DMS 273 (cell line): ENCODE data around the gene CDH4.

Source experiments
- DNase-seq: peaks from one replicate; lab custom pipeline; 2025; ENCODE audit not compliant: unreplicated experiment; lab: John Stamatoyannopoulos, UW

The CDH4 gene

DNA sequence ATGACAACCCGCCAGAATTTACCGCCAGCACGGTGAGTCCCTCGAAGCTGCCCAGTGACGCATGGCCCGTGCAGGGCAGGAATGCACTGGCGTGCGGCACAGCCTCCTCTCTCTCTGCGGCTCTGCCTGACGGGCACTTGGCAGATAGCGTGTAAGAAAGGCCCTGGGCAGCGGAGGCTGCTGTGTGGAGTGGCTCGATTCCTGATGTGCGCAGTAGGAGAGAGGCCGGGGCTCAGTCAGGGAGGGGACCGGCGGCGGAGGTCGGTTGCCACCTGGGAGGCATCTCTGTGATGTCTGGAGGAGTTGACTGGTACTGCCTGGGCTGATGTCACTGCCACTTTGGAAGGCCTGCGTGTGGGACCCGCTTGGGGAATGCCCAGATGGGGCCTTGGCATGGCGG, 643.0 kb downstream of the CDH4 start:
- DNase-seq = no peak

DNA sequence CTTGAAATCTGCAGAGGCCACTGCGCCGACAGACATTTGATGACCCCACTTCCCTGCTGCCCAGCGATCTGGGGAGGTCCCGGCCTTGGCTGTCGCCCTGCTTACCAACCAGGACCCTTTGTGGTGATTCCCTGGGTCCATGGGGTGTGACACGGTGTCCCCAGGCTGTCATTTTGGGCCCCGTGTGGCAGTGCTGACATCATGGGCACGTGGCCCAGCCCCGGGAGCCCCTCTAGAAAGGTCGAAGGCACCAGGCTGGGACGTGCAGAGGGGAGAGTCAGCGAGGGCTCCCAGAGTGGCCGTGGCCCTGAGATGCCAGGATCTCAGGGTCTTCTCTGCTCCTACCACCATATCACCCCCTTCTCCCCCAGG, 643.6 kb downstream of the CDH4 start:
- no peak for DNase-seq

DNA sequence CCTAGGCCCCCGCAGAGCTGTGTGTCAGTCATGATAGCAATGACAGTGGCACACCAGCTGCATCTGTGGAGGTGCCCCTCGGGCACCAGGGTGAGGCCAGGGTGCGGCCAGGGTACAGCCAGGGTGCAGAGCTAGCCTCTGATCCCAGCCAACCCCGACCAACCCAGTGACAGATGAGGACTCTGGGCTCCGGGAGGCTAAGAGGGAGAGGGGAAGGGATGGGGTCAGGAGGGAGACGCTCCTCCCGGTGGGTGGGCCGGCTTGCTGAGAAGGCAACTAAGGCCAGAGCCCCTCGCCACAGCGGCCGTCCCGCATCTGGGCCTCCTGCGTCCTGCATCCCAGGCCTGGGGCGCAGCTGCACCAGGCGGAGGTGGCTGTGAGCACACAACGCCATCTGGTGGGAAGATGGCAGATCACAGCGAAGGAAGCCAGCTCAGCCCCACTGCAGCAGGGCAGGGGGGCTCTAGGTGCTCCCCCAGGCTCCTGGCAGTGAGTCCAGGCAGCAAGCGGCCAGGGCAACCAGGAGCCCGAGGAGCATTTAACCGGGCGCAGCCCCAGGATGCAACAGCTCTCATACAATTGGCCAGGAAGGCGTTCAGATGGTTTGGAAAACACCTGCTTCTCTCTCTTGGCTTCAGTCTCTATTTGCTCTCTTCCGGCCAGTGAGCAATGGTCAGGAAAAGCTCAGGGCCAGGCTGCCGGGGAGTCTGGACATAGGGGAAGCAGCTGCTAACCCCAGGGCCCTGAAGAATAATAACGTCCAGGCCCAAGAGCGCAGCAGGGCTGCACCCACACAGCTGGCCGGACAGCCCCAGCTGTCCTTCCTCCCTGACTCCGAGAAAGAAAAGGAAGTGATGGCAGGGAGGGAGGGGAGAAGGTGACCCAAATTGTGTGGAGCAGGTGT, 644.2 kb downstream of the CDH4 start:
- DNase-seq = peak; percentile 72

DNA sequence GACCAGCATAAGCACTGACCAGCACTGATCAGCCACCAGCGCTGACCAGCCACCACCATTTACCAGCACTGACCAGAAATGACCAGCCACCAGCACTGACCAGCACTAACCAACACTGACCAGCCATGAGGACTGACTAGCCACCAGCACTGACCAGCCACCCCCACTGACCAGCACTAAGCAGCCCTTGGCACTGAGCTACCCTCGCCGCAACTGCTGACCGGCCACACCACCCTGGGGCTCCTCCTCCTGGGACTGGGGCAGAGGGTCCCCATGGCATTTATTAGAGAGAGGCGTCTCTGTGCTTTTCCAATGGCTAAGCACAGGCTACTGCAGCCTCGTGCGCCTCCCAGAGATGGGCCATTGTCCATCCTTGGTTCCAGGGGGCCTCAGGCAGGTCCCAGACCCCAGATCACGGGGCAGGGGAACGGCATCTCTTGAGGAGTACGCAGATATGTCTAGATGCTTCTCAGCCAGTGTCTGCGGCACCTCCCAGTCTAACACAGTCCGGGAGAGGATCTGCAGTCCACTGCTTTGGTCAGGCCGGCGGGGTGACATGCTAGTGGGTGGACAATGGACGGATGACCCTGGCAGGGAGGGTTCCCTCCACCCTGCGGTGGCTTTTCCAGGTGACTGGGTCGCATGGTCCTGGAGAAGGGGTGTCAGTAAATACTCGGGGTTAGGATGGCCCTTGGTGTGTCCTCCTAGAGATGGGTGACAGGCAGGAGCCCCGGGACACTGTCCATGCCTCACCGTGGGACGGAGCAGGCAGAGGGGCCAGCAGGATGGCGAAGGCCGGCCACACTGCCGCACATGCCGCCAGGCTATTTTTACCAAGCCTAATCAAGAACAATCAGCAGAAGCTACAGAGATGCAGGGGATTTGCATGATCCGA, 645.6 kb downstream of the CDH4 start:
- DNase-seq = no peak

DNA sequence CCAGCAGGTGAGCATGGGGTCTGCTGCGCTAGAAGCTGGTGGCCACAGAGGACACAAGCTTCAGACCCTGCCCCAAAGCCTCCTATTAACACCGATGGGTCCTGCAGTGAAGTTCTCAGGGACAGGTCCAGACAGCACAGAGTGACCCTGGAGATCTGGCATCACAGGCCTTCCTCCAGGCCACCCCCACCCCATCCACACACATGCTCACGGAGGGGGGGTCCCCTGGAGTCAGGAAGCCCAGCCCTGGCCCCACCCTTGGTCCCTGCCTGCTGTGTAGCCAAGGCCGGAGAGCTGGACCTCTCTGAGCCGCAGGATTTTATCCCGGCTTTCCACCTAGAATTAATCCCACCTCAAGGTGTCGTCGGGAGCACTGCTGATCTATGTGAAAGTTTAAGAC, 646.3 kb downstream of the CDH4 start:
- DNase-seq = no peak

DNA sequence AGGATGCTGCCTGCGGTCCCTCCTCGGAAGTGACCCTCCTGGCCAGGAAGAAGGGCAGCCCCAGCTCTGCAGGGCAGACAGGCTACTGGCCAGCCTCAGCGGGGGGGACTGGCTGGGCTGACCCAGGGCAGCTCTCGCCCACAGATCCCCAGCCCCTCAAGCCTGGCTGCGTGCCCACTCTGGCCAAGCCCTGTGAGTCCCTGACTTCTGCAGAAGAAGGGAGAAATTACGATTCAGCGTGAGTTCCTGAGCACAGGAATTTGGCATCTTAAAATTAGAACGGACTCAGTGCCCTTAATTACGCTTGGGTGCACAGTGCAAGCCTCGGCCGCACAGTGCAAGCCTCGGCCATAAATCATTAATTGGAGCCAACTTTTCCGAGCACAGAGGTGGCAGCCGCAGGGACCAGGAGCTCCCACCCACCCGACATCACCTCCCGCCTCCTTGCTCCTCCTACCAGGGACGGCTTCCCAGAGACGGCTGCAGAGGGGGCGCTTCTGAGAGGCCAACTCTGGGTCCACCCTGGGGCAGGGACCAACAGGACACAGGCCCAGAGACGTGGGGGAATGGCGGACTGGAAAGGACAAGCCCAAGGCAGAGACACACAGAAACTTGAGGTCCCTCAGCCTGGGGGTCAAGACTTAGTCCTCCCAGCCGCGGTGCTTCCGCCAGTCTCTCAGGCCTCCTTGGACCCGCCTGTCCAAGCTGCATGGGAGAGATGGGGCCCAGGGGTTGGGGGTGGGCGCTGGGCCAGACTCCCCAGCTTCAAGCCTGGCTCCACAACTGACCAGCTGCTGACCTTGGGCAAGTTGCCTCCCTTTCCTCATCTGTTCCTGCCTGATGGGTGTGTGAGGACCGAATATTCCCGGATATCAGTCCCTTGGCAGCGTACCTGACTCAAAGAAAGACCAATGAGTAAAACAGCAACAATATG, 648.2 kb downstream of the CDH4 start:
- no peak for DNase-seq

DNA sequence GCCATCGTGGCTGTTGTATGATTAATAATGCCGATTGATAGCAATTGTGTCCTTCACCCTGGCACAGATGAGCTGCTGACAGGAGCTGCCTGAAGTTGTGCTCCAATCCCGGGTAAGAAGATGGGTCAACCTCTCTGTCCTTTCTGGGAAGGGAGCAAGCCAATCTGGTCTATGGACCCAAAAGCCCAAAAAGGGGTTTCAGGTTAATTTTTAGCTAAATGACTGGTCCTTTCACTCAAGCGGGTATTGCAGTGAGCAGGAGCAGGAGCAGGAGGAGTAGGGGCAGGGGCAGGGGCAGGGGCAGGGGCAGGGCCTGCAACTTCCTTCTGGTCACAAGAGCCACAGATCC, 648.9 kb downstream of the CDH4 start:
- no peak for DNase-seq

DNA sequence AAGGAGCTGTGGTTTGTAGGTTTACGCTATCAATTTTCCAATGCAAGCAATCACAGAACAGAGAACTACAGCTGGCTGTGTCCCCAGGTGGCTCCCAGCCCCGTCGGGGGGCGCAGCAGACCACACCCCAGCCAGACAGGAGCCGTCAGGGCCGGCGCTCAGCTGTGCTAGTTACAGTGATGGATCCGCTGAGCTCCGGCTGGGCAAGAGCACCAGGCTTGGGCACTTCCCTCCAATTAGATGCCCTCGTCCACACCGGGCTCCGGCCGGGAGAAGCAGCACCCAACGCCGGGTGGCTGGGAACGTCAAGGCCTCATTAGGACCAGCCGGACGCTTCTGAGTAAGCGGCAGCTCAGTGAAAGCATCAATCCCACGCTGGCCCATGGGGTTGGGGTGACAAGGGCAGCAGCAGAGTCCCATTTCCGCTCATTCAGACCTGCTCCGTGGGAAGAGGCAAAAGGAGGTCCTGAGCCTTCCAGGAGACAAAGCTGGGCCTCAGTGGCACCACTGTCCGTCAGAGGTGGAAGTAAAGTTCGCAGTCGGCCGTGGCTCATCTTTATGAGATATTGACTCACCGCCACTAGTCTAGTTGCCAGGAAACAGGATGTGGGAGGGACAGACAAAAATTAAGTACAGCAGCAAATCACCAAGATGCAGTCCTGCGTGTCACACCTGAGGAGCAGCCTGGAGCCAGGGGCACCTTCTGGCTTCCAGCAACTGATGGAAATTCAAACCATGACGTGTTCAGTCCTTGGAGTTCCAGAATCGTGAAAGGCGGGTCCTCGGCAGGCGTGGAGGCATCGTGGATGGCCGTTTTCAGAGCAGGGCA, 649.5 kb downstream of the CDH4 start:
- no peak for DNase-seq

DNA sequence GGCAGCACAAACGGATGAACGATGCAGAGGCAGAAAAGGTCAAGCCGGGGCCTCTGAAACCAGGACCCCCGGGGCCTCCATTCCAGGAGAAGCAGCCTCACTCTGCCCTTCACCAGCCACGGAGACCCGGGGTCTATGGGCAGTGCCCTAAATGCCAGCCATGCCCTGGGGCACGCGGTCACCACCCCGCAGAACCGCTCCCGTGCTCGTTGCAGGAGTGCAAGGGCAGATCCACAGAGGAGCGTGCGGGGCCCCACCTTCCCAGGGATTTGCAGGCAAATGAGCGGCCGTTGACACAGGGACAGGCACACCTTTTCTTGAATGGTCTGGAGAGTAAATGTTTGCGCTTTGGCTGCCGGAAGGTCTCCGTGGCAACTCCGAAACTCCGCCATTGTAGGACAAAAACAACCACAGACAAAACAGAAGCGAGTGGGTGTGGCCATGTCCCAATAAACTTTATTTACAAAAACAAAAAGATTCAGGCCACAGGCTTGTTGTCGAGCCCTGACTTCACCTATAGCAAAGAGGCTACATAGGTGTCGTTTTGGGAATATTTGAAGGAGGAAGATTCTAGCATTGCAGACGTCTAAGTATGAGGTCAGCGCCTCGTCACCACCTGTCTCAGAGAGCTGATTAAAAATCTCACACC, 650.3 kb downstream of the CDH4 start:
- no peak for DNase-seq

DNA sequence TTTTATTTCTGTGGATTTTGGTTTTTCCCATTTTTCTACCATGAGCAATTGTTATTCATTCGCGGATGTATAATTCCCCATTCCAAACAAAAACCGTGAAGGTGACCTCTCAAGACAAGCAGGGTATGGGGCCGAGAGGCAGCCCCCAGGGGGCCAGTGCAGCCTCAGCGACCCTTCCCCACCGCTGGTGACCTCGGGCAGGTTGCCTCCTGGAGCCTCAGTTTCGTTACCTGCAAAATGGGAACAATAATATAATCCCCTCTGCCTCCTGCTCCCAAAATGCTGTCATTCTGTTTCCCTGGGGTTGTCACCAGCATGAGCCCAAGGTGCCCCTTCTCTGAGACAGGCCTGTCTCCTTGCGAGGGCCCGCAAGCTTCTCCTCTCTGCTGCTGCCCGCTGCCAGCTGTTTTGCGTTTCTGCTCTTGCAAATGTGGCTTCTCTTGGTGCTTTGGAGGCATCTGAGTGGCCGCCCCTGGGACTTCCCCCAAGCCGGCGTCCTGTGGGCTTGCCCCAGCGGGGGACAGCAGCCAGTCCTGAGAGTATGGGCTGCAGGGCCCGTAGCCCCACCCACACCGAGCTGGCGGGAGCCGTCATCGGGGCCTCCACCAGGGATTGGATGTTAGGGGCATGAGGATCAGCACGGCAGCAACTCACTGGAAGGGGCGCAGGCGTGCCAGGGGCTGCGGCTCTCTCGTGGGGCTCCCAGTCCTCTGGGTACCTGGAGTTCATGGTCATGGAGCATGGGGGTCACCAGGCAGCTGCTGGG, 651.7 kb downstream of the CDH4 start:
- no peak for DNase-seq

DNA sequence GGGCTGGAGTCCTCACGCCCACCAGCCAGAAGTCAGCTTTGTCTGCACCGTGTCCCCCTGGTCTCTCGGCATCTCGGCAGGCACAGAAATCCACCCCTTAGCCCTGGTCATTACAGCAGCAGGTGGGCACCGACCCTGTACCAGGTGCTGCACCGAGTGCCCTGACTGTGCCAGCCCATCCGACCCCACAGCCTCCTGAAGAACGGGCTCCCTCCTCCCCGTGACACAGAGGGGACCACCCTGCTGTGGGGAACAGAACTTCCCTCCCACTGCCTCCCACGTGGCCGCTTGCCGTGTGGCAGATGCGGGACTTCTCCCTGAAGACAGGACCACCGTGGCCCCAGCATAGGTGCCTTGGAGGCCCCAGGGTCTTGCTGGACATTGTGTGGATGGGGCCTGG, 652.4 kb downstream of the CDH4 start:
- no peak for DNase-seq

DNA sequence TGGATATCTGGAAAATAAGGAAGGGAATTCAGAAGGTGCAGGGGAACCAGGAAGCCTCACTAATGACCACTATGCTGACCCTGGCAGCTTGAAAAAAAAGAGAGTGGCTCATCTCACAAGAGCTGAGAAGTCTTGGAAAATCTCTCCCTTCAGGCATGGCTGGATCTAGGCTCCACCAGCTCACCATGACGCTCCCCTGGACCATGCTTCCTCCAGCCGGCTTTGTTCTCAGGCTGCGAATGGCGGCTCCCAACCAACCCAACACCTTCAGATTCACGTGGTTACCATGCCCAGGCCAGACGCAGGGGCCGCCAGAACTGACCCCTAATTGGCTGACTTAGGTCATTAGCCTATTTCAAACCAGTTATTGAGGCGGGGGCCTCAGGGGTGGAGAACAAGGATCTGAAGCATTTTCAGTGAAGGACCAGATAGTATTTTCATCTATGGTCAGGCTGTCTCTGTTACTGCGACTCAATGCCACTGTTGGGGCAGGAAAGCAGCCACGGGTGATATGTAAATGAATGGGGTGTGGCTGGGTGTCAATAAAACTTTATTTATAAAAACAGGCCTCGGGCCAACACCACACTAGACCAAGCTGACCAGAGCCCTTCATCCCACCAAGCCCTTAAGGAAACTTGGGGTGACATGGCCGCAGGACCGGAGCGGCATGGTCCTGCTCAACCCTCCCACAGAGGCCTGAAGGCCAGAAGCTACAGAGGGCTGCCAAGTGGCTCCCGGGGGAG, 653.9 kb downstream of the CDH4 start:
- no peak for DNase-seq

DNA sequence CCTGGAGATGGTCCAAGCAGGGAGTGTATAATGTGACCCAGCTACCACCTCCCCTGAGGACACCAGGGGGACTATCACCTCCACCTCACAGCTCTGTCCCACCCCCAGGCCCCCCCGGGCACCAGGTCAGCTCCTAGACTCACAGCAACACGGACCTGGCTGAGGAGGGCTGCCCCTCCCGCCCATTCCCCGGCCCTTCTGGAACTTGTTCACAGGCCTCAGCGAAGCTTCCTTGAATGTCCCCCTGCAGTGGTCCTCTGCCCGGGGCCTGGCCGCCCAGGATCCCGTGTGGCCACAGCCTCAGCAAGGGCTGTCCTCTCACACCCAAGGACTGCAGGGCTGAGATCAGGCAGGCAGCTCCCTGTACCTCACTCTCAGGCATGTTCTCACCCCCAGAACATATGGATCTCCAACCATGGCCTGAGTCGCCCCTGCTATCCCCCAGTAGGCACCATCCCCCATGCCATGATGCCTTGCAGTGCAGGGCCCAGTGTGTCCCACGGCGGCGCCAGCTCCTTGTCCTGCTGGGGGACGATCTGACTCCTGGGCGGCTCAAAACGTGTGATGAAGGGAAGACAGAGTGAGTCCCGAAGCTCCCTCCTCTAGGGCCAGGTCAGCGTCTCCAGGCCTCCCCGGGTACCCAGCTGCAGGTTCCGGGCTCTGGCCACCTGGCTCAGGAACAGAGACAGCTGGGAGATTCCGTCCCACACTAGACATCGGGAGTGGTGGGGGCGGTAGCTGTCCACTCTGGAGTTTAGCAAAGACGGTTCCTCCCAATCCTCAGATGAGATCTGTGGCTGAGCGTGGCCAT, 655.2 kb downstream of the CDH4 start:
- DNase-seq = no peak

DNA sequence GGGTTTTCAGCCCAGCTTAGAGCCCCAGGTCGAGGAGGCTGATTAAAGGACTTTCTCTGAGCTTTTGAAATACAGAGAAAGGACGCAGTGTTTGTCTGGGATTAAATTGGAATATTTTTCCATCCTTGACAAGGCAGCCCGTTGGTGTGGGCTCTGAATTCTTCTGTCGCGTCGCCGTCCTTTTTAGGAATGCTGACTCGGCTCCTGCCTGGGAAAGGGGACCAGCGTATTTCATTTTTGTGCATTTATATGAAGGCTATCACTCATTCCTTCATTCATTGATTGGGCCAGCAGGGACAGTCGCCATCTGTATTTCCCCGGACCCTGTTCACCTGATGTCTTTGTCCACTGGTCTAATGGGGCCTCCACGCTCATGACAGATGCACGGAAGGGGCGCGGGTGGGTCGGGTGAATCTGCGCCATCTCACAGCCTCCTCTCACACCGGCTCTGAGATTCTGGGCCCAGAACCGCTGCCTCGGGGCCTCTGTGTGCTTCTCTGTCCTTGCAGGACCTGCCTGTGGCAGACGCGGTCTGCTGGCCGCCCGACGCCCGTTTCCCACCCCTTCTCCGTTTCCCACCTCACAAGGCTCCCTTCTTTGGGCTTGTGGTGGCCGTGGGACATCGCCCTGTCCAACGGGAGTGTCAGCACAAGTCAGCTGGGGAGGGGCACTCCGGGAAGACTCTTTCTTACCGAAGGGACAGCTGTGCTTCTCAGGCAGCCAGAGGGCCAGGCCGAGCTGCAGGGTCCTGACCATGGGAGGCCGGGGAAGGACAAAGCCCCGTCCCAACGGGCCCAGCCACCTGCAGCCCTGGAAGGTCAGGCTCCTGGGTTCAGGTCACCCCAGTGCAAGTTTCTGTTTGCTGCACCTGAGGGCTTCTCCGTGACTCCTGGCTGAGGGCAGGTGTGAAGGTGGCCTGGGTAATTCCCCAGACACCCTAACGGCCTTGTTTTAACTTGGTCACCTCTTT, 656.3 kb downstream of the CDH4 start:
- no peak for DNase-seq

DNA sequence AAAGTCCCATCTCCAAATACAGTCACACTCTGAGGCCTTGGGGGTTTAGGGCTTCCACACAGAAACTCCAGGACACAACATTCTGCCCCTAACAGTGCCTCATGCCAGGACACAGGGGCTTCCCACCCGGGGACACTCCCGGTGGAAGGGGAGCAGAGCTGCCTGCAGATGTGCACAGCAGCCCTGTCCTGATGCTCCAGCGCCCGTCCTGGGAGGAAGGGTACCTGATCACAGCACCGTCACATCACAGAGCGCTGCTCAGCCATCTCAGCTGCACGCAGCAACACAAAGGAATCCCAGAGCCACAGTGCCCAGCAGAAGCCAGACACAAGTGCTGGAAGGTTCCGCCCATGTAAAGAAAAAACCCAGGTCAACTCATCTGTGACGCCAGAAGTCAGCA, 657.0 kb downstream of the CDH4 start:
- no peak for DNase-seq

DNA sequence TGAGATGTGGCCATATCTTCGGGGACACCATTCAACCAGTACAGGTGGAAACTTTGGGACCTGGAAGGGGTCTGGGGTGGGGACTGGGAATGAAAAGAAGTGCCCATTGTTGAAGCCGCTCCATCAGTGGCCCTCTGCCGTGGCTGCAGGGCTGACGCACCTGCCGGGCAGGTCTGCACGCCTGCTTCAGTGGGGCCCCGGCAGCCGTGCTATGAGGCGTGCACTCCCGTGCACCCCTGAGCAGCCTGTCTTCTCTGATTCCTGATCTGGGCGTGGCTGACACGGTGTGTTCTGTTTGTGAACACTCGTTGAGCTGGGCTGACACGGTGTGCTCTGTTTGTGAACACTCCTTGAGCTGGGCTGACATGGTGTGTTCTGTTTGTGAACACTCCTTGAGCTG, 657.8 kb downstream of the CDH4 start:
- DNase-seq = no peak
